ENCODE measurements around the gene COQ8A. TPM values are rescaled to one million over a fixed set of nuclear protein-coding genes. Genes with fewer than 3 reads are reported as not detected.

Gene COQ8A
- total RNA-seq, 2 donors from 2014 or later = 30.7 to 37.3 TPM

DNA sequence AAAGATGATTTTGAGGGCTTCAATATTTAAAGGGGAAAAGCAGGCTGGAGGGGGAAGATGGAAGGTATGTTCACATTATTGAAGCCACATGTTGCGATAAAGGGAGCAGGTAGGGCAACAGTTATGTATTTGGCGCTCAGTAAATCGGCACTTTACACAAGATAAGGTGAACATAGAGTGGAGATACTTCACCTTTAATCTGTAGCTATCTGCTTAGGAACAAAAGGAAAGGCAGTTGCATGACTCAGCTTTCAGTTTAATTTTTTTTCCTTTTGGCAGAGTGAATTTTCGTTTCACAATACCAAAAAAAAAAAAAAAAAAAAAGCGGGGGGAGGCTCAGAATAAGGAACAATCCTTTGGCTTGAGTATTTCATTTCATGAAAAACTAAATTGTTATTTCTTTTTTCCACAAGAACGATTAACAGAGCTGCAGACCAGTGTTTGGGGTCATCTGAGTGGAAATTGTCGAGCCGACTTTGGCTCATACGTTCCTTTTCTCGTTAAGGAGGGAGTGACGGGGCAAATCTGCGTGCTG is 1.1 kb upstream of the COQ8A start:
- H3K4me3 Mint-ChIP-seq = peak overlapping the region; percentile 90

GRCh38 chr1:226939438-226940028 is 561 bp upstream of the COQ8A start:
- H3K4me3 Mint-ChIP-seq = peak overlapping the region; percentile 90
- no peaks in the 10 kb centered on the region for H3K27me3 Mint-ChIP-seq
- H3K27ac Mint-ChIP-seq = peak overlapping the region; percentile 94
- DNase-seq (peak; percentile 51 to 59 (median 58)), ATAC-seq (peak; percentile 26)
- peaks cover 4% of the 10 kb centered on the region for H3K9me3 ChIP-seq (ENCODE audit: control insufficient read depth, low read length, poor library complexity, severe bottlenecking)
- H3K4me1 Mint-ChIP-seq = peaks cover 39% of the 10 kb centered on the region
- H3K36me3 Mint-ChIP-seq (ENCODE audit: low read depth) = peaks cover under 1% of the 10 kb centered on the region

More for the DNA sequence above, 1.1 kb upstream of the COQ8A start:
- ATAC-seq = no peak
- H3K27ac Mint-ChIP-seq = peak overlapping the region; percentile 94
- peaks cover 2% of the 10 kb centered on the region for H3K36me3 Mint-ChIP-seq (ENCODE audit: low read depth)
- DNase-seq = no peak
- no peaks in the 10 kb centered on the region for H3K27me3 Mint-ChIP-seq
- peaks cover 34% of the 10 kb centered on the region for H3K4me1 Mint-ChIP-seq
- peaks cover 5% of the 10 kb centered on the region for H3K9me3 ChIP-seq (ENCODE audit: control insufficient read depth, low read length, poor library complexity, severe bottlenecking)

GRCh38 chr1:226940806-226941067 is 643 bp downstream of the COQ8A start:
- H3K4me3 Mint-ChIP-seq = peak overlapping the region; percentile 90
- peaks cover 45% of the 10 kb centered on the region for H3K4me1 Mint-ChIP-seq
- H3K27ac Mint-ChIP-seq = peak overlapping the region; percentile 86
- ATAC-seq (no peak), DNase-seq (no peak)
- no peaks in the 10 kb centered on the region for H3K27me3 Mint-ChIP-seq
- H3K9me3 ChIP-seq (ENCODE audit: control insufficient read depth, low read length, poor library complexity, severe bottlenecking) = no peaks in the 10 kb centered on the region
- no peaks in the 10 kb centered on the region for H3K36me3 Mint-ChIP-seq (ENCODE audit: low read depth)

DNA sequence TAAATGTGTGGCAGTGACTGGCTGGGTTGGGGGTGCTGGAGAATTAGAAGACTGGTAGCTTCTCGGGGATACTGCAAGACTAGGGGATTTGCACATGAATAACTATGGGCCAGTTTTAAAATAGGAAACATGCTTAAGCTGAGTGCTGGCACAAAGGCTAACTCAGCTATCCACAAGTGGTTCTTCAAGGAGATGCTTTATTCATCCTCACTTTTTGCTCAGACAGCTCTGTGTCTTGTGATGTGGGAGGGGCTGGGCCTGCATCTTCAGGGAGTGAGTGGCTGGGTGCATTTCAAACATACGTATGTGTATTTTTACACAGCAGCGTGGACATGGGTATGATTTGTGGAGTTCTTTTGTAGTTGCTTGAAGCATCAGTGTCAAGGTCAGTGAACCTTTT is 2.3 kb downstream of the COQ8A start:
- DNase-seq (no peak), ATAC-seq (no peak)
- Mint-ChIP-seq H3K36me3 (ENCODE audit: low read depth) (no peaks in the 10 kb centered on the region), H3K4me3 (no peak overlapping the region), H3K27me3 (no peaks in the 10 kb centered on the region), H3K4me1 (peaks cover 47% of the 10 kb centered on the region), H3K27ac (peak overlapping the region; percentile 86)
- no peaks in the 10 kb centered on the region for H3K9me3 ChIP-seq (ENCODE audit: control insufficient read depth, low read length, poor library complexity, severe bottlenecking)

GRCh38 chr1:226943156-226943555 is 3.1 kb downstream of the COQ8A start:
- peak overlapping the region; percentile 69 for H3K27ac Mint-ChIP-seq
- no peaks in the 10 kb centered on the region for H3K9me3 ChIP-seq (ENCODE audit: control insufficient read depth, low read length, poor library complexity, severe bottlenecking)

DNA sequence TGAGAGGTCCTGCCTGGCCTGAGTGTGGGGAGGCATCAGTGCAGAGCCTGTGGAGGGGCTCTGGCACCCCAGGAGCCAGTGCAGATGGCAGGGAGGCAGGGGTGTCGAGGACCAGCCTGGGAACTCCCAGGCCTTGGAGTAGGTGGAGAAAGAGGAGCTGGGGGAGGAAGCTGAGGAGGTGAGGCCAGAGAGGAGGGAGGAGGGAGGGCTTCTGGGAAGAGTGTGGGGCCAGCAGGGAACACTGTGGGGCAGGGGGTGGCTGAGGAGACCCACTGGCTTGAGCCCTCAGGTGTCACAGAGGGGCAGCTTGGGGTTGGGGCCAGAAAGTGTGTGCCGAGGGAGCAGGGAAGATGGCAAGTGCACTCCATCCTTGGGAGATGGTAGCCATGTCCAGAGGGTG is 3.8 kb downstream of the COQ8A start:
- no peaks in the 10 kb centered on the region for H3K27me3 Mint-ChIP-seq
- peaks cover 51% of the 10 kb centered on the region for H3K4me1 Mint-ChIP-seq
- DNase-seq (no peak), ATAC-seq (no peak)
- no peaks in the 10 kb centered on the region for H3K9me3 ChIP-seq (ENCODE audit: control insufficient read depth, low read length, poor library complexity, severe bottlenecking)
- no peaks in the 10 kb centered on the region for H3K36me3 Mint-ChIP-seq (ENCODE audit: low read depth)
- peak overlapping the region; percentile 66 for H3K4me3 Mint-ChIP-seq
- H3K27ac Mint-ChIP-seq = peak overlapping the region; percentile 69

More at GRCh38 chr1:226943156-226943555, 3.1 kb downstream of the COQ8A start:
- H3K36me3 Mint-ChIP-seq (ENCODE audit: low read depth) = no peaks in the 10 kb centered on the region
- H3K27me3 Mint-ChIP-seq = no peaks in the 10 kb centered on the region
- peaks cover 47% of the 10 kb centered on the region for H3K4me1 Mint-ChIP-seq
- peak overlapping the region; percentile 28 for H3K4me3 Mint-ChIP-seq
- no peak for DNase-seq
- ATAC-seq = no peak

DNA sequence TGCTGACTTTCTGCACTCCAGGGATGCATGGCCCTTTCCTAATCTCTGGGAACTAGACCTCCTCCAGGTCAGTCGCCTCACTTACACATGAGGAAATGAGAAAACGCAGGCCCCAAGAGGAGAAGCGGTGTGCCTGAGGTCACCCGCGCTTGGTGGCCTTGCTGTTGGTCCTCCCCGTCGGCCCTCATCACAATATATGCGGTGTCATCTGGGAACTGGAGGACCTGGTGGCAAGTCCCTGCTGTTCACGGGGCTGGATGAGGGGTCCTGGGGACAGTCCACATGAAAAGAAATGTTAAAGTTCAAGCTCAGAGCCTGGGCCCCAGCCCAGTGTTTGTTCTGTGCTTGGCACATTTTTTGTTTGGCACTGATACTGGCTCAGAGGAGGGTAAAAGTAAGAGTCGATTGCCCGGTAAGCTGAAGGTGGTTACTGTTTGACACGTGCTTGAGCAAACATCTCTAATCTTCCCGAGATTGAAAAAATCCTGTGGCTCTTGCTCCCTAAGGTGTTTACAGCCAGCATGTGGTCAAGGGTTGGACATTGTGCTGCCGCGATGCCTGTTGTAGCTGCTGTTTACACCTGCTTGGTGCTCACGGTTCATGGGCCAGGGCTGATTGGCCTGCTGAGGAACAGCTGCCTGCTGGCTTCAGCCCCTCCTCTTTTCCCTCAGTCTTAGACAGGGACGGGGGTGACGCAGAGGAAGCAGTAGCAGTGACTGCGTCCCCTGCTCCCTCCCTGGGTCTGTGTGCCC is 5.2 kb downstream of the COQ8A start:
- H3K9me3 ChIP-seq (ENCODE audit: control insufficient read depth, low read length, poor library complexity, severe bottlenecking) = no peaks in the 10 kb centered on the region

DNA sequence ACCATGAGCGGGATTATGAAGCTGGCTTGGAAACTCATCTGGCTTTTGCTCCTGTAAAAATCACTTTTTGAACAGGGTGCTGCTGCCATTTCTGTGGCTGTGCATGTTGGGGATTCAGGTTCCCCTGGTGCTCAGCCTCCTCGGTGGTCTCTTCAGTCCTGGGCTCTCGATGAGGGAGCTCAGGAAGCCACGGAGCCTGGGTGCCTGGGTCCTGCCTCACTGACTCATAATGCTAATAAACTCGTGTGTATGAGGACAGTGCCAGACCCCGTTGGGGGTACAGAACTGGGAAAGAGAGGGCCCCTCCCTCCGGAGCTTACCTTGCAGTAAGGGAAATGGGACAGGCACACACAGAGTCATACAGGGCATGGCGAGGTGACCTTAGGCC is 5.8 kb downstream of the COQ8A start:
- peaks cover 45% of the 10 kb centered on the region for H3K4me1 Mint-ChIP-seq
- H3K4me3 Mint-ChIP-seq = no peak overlapping the region
- no peak overlapping the region for H3K27ac Mint-ChIP-seq
- no peaks in the 10 kb centered on the region for H3K9me3 ChIP-seq (ENCODE audit: control insufficient read depth, low read length, poor library complexity, severe bottlenecking)
- ATAC-seq (no peak), DNase-seq (no peak)
- no peaks in the 10 kb centered on the region for H3K27me3 Mint-ChIP-seq
- H3K36me3 Mint-ChIP-seq (ENCODE audit: low read depth) = no peaks in the 10 kb centered on the region

More for the DNA sequence above, 5.2 kb downstream of the COQ8A start:
- peaks cover 48% of the 10 kb centered on the region for H3K4me1 Mint-ChIP-seq
- no peak for DNase-seq
- H3K4me3 Mint-ChIP-seq = no peak overlapping the region
- H3K27me3 Mint-ChIP-seq = no peaks in the 10 kb centered on the region
- ATAC-seq = no peak
- H3K36me3 Mint-ChIP-seq (ENCODE audit: low read depth) = no peaks in the 10 kb centered on the region
- H3K27ac Mint-ChIP-seq = no peak overlapping the region

DNA sequence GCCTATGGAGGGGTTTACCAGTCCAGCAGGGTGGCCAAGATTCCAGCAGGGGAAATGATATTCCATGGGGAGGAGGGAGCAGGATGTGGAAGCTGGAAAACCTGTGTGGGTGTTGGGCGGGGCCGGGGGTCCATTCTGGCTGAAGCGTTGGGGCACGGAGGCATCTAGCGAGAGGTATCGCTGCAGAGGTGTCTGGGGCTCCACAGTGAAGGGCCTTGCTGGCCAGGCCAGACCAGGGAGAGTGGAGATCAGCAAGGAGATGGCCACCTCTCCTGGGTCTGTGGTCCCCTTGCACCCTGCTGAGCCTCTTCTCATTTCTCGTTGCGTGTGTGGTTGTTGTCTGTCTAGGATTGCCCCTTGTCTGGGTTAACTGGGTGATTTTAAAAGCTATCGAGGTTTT is 6.2 kb downstream of the COQ8A start:
- H3K4me1 Mint-ChIP-seq = peaks cover 44% of the 10 kb centered on the region

DNA sequence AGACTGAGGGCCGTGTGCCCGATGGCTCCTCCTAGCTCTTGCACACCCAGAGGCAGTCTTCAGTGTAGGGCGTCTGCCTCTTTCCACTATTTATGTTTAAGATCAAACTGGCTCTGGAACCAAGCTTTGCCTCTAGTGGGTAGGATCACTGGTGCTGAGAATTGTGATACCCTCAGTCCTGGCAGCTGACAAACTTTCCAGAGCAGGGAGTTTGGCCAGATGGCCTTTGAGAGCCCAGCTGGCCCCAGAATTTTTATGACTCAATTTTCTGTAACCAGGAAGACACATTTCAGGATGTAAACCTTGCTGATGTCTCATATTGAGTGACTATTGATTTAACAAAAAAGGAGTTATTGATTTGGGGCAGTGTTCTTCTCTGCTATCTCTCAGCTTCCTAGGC is 6.7 kb downstream of the COQ8A start:
- H3K4me3 Mint-ChIP-seq = no peak overlapping the region

More for the DNA sequence above, 6.2 kb downstream of the COQ8A start:
- Mint-ChIP-seq H3K36me3 (ENCODE audit: low read depth) (no peaks in the 10 kb centered on the region), H3K4me3 (no peak overlapping the region), H3K27me3 (no peaks in the 10 kb centered on the region), H3K27ac (no peak overlapping the region)
- ATAC-seq (no peak), DNase-seq (no peak)
- H3K9me3 ChIP-seq (ENCODE audit: control insufficient read depth, low read length, poor library complexity, severe bottlenecking) = no peaks in the 10 kb centered on the region

GRCh38 chr1:226948051-226948450 is 8.0 kb downstream of the COQ8A start:
- no peak overlapping the region for H3K4me3 Mint-ChIP-seq
- DNase-seq (no peak), ATAC-seq (no peak)
- H3K27ac Mint-ChIP-seq = no peak overlapping the region
- H3K36me3 Mint-ChIP-seq (ENCODE audit: low read depth) = no peaks in the 10 kb centered on the region
- H3K9me3 ChIP-seq (ENCODE audit: control insufficient read depth, low read length, poor library complexity, severe bottlenecking) = no peaks in the 10 kb centered on the region
- H3K27me3 Mint-ChIP-seq = no peaks in the 10 kb centered on the region
- H3K4me1 Mint-ChIP-seq = peaks cover 36% of the 10 kb centered on the region

More for the DNA sequence above, 6.7 kb downstream of the COQ8A start:
- H3K9me3 ChIP-seq (ENCODE audit: control insufficient read depth, low read length, poor library complexity, severe bottlenecking) = no peaks in the 10 kb centered on the region
- Mint-ChIP-seq H3K27me3 (no peaks in the 10 kb centered on the region), H3K36me3 (ENCODE audit: low read depth) (no peaks in the 10 kb centered on the region), H3K27ac (peak overlapping the region; percentile 11), H3K4me1 (peaks cover 47% of the 10 kb centered on the region)
- ATAC-seq (no peak), DNase-seq (no peak)

DNA sequence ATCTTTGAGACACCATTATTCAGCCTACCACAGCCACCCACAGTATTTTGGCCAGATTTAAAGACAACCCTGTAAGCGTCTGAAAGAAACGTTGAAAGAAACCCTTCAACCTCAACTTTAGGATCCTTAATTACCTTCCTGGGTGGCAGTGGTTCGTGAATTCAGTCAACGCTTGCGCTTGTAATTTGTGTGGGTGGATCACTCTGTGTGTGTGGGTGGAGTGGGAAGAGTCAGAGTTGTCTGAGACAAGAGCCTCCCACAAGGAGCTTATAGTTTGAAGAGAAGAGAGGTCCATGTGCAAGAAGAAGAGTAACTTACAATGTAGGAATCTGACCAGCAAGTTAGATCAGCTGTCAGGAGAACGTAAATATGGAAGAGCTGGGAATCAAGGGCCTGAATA is 8.4 kb downstream of the COQ8A start:
- Mint-ChIP-seq H3K27ac (no peak overlapping the region), H3K4me1 (peaks cover 36% of the 10 kb centered on the region)
- no peak for ATAC-seq

GRCh38 chr1:226948996-226949395 is 8.9 kb downstream of the COQ8A start:
- Mint-ChIP-seq H3K27me3 (no peaks in the 10 kb centered on the region), H3K27ac (no peak overlapping the region), H3K4me1 (peaks cover 31% of the 10 kb centered on the region), H3K4me3 (no peak overlapping the region), H3K36me3 (ENCODE audit: low read depth) (no peaks in the 10 kb centered on the region)
- no peaks in the 10 kb centered on the region for H3K9me3 ChIP-seq (ENCODE audit: control insufficient read depth, low read length, poor library complexity, severe bottlenecking)
- DNase-seq (no peak), ATAC-seq (no peak)

More for the DNA sequence above, 8.4 kb downstream of the COQ8A start:
- no peaks in the 10 kb centered on the region for H3K36me3 Mint-ChIP-seq (ENCODE audit: low read depth)
- no peaks in the 10 kb centered on the region for H3K27me3 Mint-ChIP-seq
- no peaks in the 10 kb centered on the region for H3K9me3 ChIP-seq (ENCODE audit: control insufficient read depth, low read length, poor library complexity, severe bottlenecking)
- H3K4me3 Mint-ChIP-seq = no peak overlapping the region
- no peak for DNase-seq

- no peaks in the 10 kb centered on the region for H3K9me3 ChIP-seq (ENCODE audit: control insufficient read depth, low read length, poor library complexity, severe bottlenecking)
Measured at GRCh38 chr1:226949401-226949800, 9.3 kb downstream of the COQ8A start.

More at GRCh38 chr1:226949401-226949800, 9.3 kb downstream of the COQ8A start:
- DNase-seq (no peak), ATAC-seq (no peak)
- Mint-ChIP-seq H3K4me1 (peaks cover 27% of the 10 kb centered on the region), H3K27me3 (no peaks in the 10 kb centered on the region), H3K27ac (no peak overlapping the region), H3K4me3 (no peak overlapping the region), H3K36me3 (ENCODE audit: low read depth) (no peaks in the 10 kb centered on the region)

All from T-helper 17 cell (primary cell).